HG03354 (cell line): ENCODE measurements around the gene ARHGAP42.
"Not testable (repeated sequence)": the region's sequence is repeated elsewhere in the genome, so short reads cannot be mapped to it uniquely, and the experiment has no call there.

Experiments
- ATAC-seq: cut with Tn5 transposase; IDR thresholded peaks from one replicate; pipeline ENCODE4 v1.9.1; 2021; ENCODE audit warnings: mild to moderate bottlenecking; ENCODE audit not compliant: unreplicated experiment, poor library complexity, severe bottlenecking

The ARHGAP42 gene

DNA sequence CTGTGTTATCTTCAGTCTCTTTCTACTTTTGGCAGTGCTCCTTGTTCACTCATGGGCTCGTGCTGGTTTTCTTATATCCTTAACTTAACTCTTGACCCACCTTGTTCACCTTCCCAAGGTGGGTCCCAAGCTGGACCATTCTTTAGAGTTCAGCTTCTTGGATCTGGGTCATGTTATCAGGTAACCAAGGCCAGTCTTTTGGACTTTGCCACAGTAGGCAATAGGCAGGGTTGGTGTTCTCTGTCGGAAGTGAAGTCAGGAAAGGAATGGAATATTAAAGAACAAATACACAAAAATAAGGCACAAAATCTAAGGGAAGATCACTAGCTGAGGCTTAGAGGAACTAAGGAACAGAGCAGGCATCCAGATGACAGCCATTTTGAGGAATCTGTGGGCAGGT is 202.7 kb downstream of the ARHGAP42 start:
- ATAC-seq, result no peak

DNA sequence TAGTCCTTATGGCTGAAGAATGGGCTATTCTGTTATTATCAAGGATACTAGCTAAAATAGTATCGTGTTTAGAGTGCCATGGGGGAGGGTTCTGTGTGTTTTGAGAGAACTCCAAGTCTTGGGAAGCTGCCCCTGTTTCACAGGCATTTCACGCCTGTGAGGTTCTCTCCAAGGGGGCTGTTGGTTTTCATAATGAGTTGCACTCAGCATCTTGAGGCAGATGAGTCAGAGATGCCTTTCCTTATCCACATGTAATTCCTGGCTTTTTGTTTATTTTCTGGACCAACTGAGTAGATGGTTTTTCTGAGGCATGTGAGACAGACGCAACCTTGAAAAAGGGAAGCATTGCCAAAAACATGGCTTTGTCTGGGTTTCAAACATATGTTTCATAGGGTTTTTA is 203.7 kb downstream of the ARHGAP42 start:
- ATAC-seq, result no peak

DNA sequence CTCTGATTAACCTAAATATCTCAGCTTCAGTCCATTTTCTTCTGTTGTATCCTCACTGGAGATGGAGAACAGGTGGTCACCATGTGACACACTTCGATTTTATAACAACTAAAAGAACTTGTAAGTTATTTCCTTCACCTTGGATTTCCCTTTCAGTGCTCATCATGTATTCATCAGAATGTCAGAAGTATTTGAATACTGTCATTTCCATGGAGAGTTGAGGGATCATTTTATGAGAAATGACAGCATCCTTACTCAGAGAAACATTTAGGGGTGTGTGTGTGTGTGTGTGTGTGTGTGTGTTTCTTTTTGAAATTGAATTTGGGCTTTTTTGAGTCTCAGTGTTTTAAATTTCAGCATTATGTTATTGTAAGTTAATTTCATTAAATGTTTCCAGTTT is 205.8 kb downstream of the ARHGAP42 start:
- ATAC-seq, result no peak

DNA sequence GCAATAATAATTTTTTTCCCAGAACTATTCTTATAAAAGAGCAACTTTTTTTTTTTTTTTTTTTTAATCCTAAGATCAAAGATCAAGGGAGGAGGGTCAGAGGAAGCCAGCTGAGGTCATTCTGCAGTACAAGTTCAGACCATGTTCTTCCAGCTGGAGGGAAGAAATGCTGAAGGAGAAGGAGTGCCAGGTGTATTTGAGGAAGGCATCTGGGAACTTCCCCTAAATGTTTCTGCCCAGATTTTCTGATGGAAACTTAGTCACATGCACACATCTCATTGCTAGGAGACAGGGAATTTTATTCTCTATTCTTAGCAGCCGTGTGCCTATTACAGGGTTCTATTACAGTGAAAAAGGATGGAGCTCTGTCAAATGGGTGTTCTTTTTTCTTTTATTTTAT is 208.4 kb downstream of the ARHGAP42 start:
- ATAC-seq, result no peak

DNA sequence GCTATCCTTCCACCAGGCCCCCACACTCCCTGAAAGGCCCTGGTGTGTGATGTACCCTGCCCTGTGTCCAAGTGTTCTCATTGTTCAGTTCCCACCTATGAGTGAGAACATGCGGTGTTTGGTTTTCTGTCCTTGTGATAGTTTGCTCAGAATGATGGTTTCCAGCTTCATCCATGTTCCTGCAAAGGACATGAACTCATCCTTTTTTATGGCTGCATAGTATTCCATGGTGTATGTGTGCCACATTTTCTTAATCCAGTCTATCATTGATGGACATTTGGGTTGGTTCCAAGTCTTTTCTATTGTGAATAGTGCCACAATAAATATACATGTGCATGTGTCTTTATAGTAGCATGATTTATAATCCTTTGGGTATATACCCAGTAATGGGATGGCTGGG is 208.9 kb downstream of the ARHGAP42 start:
- not testable (repeated sequence) for ATAC-seq

DNA sequence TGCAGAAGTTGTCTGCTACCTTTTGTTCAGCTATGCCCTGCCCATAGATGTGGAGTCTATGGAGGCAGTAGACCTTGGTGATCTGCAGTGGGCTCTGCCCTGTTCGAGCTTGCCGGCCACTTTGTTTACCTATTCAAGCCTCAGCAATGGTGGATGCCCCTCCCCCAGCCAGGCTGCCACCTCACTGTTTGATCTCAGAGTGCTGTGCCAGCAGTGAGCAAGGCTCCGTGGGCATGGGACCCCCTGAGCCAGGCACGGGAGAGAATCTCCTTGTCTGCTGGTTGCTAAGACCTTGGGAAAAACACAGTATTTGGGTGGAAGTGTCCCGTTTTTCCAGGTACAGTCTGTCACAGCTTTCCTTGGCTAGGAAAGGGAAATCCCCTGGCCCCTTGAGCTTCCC is 214.4 kb downstream of the ARHGAP42 start:
- not testable (repeated sequence) for ATAC-seq

DNA sequence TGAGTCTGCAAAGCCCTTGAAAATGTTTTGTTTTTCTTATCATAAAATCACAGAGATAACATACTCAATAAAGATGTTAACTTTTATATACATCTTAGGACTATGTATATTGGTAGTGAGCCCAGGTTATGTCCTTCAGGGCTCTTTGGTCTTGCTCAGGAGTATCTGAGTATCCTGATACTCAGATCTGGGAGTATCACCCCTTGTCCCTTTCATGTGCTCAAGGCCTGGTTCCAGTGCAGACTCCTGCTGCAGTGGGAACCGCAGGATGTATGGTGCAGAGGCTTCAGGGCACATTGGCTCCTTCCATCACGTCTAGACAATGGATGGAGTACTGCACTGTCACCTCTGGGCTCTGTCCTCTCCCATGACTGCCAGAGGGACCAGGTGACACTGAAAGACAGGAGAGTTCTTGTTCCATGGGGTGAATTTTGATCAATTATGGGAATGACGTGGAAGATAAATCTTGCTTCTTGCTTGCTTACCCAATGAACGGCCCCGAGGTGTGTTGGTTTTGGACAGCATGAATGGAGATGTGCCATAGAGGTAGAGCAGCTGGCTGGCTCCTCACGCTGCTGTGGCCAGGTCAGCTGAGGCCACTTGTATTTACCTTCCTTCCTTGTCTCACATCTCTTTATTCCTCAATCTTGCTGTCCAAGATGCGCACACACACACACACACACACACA is 215.5 kb downstream of the ARHGAP42 start:
- no peak for ATAC-seq

DNA sequence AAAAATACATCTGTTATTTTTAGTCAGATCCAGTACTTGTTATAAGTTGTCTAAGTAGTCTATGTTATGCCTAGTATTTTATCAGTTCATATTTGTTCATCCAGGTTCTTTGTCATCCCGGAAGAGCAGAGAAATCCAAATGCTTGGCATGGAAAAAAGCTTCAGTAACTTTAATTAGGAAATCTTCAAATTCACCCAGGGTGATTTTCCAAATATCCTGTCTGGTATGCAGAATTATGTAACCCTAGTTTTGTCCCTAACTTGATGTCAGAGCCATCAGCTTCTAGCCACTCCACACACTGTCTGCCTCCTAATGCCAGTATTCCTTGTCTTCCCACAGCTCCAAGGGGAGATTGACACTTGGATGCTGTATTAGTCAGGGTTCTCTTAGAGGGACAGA is 216.2 kb downstream of the ARHGAP42 start:
- ATAC-seq, result no peak

DNA sequence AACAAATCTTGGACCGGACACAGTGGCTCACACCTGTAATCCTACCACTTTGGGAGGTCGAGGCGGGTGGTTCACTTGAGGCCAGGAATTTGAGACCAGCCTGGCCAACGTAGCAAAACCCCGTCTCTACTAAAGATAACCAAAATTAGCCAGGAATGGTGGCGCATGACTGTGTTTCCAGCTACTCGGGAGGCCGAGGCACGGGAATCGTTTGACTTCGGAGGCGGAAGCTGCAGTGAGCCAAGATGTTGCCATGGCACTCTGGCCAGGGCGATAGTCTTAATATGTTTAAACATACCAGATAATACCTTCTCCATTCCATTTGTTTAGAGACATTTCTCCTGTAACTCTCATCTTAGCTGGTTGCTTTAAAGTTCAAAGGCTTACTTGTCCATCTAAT is 218.6 kb downstream of the ARHGAP42 start:
- no peak for ATAC-seq

DNA sequence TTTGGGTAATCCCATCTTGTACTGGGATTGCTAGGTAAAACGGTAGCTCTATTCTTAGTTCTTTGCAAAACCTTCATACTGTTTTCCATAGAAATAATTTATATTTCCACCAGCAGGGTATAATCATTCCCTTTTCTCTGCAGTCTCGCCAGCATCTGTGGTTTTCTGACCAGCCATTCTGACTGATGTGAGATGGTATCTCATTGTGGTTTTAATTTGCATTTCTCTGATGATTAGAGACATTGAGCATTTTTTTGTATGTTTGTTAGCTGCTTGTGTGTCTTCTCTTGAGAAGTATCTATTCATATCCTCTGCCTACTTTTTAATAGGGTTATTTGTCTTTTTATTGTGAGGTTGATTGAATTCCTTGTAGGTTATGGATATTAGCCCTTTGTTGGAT is 221.7 kb downstream of the ARHGAP42 start:
- peak; percentile 67 for ATAC-seq

DNA sequence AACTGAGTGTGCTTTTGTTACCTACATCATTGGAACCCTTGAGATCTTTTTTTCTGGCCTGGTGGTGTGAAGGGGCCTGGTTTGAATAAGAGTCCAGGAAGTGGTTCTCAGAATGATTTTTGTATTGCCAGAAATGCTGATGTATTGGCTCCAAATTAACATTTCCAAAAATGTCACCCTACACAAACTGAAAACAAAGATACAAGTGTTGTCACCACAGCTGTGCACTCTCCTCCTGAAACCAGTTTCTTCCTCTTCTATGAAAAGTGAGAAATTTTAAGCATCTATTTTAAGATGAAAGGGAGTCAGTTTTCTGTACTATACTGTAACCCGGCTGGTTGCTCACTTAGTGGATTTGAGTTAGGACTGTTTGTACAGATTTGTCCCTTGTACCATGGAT is 223.7 kb downstream of the ARHGAP42 start:
- ATAC-seq, result peak; percentile 90

DNA sequence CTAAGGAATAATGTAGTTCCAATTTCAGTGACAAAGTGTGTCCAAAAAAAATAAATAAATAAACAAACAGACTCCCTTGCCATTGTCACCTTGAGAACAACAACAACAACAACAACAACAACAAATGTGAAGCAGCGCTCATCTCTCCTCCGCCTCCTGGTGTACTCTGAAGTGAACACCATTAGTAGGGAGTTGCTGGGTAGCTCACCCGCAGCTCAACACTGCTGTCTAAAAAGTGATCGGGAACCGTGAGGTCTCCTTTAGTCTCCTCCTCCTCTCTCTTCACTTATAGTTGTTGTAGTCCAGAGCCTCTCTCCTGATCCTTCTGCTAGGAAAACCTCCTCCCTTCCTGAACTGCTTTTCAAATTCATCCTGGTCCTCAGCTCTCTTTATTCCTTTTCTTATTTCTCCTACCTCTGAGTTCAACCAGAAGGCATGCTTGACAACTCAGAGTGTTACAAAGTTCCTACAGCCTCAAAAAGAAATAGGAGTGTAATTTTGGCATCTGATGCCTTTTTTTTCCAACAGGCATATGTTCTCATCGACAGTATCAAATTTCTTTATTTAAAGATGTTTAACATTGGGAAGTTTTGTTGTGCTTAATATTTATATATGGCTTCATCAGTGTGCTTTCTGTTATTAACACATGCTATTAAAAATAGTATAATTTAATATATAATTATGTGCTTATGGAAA is 227.5 kb downstream of the ARHGAP42 start:
- ATAC-seq, result no peak

DNA sequence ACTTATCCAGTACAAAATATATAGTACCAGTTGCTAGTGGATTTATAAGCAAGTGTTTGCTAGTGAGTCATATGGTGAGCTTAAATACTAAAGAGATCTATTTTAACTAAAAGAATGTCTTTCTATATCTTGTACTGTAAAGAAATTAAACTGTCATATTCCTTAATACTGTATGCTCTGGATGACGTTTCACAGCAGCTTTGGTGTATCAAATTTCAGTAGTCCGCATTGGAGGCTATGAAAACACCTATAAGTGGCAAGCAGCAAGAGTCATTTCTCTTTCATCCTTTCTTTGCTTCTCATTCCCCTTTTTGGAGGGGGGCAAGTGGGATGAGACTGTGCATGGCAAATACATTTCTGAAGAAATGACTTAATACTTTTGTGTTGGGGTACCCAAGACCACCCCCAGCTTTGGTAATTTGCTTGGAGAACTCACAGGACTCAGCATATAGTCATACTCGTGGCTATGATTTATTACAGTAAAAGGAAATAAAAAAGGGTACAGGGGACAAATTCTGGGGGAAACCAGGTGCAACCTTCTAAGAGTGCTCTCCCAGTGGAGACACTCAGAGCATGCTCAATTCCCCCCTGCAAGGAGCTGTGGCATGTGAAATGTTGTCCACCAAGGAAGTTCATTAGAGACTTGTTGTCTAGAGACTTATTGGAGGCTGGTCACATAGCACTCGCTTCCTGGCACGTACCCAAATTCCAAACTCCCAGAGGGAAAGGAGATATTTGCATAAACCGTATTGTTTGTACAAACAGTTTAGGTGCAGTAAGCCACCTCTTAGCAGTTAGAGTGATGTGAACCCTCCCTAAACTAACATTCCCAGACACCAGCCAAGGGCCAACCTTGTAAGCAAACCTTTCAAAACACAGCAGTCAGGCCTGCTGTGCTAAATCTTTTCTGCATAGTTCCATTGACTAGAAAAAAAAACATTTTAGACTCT is 231.7 kb downstream of the ARHGAP42 start:
- ATAC-seq, result no peak

DNA sequence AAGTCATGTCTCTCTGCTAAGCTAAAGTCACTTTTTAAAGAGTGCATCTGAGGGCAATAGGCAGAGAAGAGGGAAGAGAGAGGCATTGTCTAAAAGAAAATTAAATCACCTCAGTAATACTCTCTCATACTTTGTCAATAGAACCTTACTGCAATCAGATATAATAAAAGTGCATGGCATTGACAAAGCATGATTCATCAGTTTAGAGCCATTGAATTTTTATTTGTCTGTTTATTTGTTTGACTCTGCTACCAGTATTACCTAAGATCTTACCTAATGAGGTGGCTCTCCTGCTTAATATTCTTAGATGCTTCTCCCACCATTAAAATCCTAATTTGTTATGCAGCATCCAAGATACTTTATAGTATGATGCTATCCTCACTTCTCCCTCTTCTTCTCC is 233.5 kb downstream of the ARHGAP42 start:
- ATAC-seq, result no peak

DNA sequence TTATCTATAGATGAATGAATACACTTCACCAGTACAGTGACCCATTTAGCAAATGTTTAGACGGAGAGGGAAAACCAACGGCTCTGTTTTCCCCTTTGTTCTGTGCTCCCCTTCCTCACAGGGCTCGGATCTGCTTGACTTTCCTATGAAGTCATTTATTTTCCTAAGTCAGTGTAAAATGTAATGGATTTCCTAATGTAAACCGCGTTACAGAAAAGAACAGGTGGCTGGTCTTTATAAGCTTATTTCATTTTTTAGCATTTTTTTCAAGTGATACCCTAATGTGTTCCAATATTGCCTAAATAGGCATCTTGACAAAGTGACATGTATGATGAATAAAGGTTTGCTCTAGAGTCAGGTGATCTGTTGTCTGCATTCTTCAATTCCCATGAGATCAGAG is 235.0 kb downstream of the ARHGAP42 start:
- no peak for ATAC-seq

DNA sequence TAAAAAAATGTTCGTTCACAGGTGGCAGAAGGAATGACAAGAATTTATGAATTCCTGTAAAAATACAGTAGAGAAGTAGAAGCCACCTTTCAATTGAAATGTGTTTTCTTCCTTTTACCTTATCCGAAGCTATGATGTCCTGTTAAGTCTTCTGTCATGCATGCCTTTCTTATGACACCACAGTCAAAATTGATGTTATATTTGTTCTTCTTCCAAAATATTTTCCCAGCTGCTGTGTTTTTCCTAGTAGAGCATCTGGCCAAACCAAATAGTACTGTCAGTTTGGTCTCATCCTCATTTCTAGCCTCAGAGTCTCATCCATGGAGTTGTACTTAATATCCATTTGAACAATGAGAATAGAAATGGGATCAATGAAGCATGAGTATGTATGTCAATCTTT is 236.5 kb downstream of the ARHGAP42 start:
- no peak for ATAC-seq

DNA sequence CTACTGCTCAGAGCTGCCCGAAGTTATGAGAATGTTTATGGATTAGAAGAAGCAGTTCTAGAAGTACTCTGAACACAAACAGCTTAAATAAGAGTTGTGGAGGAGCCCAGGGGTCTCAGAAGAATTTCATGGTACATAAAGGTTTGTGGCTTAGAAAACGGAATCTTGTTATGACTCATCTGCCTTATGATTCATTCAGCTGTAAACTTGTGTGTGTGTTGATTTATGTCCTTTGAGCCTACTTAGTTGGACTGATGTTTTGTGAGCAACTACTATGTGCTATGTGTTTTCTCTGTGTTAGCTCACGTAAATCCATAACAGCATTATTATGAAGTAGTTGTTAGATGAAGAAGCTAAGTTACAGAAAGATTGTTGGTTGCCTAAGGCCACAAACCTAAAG is 238.8 kb downstream of the ARHGAP42 start:
- peak; percentile 87 for ATAC-seq

DNA sequence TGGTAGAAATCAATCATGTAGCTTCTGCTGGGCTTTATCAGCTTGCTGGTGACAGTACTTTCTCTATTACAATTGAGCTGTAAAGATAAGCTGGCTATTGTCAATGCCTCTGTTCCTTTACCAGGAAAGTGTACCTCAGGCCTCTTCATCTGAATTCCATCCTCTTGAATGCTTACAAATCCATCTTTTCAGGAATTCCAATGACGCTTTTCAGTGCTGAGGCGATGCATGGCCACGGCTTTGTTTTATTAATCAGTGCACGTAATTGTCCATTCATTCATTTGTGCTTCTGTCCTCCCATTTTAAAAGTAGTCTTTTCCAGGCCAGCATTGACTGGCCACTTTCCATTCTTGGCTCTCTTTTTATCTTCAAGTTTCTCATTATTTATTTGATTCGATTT is 240.5 kb downstream of the ARHGAP42 start:
- no peak for ATAC-seq

DNA sequence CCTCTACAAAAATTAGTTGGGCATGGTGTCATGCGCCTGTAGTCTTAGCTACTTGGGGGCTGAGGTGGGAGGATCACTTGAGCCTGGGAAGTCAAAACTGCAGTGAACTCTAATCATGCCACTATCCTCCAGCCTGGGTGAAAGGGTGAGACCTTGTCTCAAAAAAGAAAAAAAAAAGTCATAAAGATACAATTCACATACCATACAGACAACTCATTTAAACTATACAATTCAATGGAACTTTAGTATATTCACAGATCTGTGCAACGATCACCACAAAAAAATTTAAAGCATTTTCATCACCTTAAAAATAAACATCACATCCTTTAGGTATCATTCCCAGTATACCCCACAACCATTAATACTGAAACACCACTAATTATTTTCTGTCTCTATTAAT is 241.3 kb downstream of the ARHGAP42 start:
- ATAC-seq, result no peak

DNA sequence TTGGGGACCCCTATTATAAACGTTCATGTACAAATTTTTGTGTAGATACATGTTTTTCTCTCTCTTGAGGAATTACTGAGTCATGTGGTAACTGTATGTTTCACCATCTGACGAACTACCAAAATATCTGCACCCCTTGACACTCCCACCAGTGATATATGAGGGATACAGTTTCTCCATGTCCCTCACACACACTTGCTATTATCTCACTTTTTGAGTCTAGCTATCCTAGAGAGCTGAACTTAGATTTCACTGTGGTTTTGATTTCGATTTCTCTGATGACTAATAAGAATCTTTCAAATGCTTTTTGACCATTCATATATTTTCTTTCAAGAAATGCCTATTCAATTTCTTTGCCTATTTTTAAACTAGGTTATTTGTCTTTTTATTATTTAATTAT is 242.3 kb downstream of the ARHGAP42 start:
- ATAC-seq, result peak; percentile 57
